HuH-7.5 (cell line): ENCODE results near the gene NISCH.

ENCODE experiments used
- DNase-seq: peaks from one replicate; pipeline ENCODE4 v3.0.0; 2011; ENCODE audit warnings: low spot score

NISCH gene

DNA sequence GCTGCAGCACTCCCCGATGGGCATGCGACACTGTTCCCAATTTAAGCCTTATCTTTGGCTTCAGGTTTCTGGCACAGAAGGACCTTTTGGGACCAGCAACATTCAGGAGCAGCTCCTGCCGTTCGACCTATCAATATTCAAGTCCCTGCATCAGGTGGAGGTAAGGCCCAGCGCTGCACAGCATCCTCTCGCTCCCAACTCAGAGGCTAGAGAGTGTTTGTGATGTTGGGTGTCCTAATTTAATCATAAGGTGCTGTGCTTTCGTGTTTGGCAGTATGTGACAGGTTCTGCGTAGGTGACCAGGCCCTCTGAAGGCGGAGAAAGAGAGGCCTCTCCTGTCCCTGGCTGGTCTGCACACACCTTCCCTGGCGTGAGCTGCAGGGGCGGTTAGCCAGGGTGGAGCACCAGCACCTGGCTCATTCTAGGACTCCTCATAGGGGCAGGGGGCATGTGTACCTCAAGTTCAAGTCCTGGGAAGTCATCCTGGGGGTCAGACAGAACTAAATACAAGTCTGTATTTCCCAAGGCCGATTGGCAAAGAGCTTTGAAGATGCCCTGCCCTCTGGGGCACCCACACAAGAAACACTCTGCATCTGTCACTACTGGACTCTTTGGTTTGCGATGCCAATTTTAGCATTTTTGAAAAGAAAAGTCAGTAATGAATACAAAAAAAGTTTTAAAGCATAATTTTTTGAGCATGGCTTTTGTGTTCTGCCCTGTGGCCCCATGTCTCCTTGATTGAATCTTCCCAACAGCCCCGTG is 17.0 kb downstream of the NISCH start:
- no peak for DNase-seq

- DNase-seq, result no peak
These were observed 17.6 kb downstream of the NISCH start for GRCh38 chr3:52473026-52473425.

DNA sequence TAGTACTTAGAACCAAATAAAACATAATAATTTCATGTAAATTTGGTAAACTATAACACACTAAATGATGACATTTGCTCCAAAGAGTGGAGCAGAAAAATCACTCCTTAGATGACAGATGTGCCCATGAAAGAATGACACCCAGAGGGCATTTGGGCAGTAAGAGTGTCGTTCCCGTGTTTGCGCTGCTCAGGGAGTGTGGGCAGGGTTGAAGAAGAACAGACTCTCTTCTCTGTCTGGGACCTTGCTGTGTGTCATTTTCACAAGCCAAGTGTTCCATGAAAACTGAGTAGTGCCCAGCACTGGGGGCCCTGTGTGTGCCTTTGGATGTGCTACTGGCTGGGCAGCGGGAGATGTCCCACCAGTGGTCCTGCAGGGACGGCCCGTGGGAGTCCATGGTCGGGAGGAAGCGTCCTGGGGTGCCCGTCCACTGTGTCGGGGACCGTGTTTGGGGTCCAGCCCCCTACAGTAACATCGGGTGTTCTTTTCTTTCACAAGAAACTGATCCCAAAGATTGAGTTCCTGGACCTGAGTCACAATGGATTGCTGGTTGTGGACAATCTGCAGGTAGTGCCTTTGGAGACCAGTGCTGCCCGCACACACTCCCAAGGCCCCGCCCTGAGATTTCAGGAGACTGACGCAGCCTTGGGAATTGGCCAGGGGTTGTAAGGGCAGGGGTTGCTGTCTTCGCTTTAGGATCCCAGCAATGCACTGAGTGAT is 21.8 kb downstream of the NISCH start:
- DNase-seq, result no peak

DNA sequence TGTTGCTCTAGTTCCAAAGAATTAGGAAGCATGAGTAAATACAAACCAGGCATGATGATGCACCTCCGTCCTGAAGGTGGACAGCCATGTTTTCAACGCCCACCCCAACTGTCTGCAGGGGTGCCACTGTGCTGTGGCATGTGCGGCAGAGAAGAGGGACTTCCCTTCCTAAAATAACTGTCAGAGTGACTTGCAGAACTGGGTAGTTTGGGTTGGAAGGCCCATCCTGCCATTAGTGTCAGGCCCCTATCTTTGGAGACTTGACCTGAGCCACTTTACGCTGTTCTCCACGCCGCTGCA is 22.3 kb downstream of the NISCH start:
- no peak for DNase-seq

GRCh38 chr3:52479037-52479876 is 23.9 kb downstream of the NISCH start:
- no peak for DNase-seq

GRCh38 chr3:52479877-52480575 is 24.6 kb downstream of the NISCH start:
- DNase-seq, result no peak

DNA sequence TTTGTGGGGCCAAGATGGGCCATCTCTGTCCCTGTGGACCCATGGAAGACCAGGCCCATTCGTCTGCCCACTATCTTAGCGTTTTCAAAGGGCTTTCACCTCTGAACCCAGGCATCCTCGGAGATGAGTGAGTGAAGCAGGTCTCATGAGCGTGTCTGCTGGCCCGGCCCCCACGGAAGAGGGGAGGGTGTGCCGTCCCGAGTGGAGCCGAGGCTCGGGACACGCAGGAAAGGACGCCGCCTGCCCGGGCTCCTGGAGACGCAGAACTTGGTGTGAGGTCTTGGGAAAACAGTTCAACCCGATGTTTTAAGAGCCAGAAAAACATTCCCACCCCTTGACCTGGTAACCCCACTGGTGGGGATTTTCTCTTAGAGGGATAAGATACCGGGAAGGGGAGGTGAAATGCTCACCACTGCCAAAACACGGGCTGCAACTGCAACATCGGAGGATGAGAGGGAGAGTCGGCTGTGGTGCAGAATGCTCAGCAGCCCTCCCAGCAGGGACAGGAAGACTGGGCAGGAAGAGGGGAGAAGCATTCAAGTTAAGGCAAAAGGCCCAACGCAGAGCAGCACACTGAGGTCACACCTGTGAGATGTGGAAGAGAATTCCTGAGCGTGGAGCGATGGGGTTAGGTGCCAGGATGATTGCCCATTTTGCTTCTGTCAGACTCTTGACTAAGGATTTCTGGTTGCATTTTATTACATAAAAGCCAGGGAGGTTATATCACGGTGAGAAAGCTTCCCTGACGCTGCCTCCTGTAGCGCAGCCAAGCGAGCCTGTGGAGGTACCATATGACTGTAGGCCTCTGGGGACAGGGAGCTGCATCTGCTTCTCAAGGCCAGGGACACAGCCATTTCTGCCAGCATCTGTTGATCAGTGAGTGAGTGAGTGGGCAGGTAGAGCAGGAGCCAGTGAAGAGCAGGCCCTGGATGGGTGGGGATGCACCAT is 25.6 kb downstream of the NISCH start:
- DNase-seq, result no peak

DNA sequence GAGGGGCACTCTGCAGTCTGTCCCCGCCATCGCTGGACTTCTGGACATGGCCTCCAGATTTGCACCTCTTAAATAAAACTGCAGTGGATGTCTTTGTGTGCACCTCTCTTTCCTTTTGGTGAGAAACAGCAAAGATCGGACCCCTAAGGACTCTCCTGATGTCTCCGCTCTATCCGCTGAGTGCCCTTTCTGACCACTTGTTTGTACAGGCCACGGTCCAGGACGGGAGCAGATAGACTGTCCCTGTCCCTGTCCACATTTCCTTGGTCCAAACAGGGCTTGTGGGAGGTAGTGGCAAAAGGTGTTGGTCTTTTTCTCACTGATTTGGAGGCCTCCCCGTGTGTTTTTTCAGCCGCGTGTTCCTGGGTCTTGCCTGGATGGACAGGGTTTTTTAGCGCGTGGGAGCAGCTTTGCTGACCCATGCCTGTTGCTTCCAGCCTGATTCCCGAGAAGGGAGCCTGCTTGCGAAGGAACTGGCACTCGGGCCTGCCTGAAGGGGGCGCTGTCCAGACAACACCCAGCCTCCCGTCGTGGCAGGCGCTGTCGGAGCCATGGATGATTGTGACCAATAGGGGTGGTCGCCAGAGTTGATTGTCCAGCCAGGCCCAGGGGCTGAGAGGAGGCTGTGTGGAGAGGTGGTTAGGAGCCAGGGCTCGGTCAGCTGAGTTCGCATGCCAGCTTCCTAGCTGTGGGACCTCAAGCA is 26.6 kb downstream of the NISCH start:
- DNase-seq, result no peak

DNA sequence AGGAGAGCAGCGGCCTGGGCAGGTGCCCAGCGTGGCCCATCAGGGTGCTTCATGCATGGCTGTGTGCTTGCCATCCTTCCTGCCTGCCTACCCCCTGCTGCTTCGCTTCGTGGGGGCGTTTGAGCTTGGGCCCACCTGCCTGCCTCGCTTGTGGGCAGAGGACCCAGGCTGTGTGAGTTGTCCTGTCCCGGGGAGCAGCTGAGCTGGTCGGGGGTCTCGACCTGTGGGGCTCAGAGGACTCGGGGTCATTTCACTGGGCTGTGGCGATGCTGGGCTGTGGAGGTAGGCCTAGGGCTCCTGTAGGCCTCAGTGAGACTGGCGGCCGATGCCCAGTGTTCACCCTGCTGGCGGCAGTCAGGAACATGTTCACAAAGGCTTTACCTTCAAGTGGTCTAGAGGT is 27.7 kb downstream of the NISCH start:
- no peak for DNase-seq

GRCh38 chr3:52483577-52484381 is 28.4 kb downstream of the NISCH start:
- no peak for DNase-seq

DNA sequence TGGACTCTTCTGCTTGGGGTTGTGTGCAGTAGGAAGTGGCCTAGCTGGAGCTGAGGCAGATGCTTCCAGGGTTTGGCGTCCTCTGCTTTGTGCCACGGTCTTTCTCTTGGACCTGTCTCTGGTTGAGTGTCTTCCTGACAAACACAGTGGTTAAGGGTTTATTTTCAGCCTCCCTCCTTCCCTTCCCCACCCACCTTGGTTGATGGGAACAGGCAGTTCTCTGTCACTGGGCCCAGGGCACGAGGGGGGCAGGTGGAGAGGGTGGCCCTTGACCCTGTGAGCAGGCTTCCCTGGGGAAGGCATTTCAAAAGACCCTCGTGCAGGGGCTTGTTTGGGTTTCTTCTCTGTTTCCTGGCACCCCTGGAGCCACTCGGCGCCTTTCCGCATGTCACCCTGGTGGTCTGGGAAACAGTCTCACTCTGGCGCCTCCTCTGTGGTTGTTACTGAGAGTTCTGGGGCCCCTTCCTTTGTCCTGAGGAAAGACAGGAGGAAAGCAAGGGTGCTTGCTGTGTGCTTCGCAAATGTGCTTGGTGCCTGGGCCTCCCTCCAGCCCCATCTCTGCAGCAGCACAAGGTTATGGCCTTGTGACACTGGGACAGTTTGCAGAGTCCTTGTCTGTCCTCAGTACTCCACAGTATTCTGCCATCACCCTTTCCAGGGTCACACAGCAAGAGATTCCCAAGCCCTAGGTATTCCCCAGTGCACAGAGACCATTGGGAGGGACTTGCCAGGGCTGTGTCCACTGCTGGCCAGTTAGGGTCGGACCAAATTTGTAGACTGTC is 29.5 kb downstream of the NISCH start:
- no peak for DNase-seq

- DNase-seq, result no peak
These were observed 31.8 kb downstream of the NISCH start for GRCh38 chr3:52487050-52487787.

DNA sequence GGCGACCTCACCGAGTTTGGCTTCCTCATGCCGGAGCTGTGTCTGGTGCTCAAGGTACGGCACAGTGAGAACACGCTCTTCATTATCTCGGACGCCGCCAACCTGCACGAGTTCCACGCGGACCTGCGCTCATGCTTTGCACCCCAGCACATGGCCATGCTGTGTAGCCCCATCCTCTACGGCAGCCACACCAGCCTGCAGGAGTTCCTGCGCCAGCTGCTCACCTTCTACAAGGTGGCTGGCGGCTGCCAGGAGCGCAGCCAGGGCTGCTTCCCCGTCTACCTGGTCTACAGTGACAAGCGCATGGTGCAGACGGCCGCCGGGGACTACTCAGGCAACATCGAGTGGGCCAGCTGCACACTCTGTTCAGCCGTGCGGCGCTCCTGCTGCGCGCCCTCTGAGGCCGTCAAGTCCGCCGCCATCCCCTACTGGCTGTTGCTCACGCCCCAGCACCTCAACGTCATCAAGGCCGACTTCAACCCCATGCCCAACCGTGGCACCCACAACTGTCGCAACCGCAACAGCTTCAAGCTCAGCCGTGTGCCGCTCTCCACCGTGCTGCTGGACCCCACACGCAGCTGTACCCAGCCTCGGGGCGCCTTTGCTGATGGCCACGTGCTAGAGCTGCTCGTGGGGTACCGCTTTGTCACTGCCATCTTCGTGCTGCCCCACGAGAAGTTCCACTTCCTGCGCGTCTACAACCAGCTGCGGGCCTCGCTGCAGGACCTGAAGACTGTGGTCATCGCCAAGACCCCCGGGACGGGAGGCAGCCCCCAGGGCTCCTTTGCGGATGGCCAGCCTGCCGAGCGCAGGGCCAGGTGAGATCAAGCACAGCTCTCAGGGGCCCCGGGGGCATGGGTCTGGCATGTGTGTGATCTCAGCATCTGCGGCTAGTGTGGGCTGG is 32.6 kb downstream of the NISCH start:
- DNase-seq, result no peak

- no peak for DNase-seq
These were observed 33.3 kb downstream of the NISCH start for GRCh38 chr3:52488746-52489145.

- no peak for DNase-seq
These were observed 34.0 kb downstream of the NISCH start for GRCh38 chr3:52489453-52489852.

DNA sequence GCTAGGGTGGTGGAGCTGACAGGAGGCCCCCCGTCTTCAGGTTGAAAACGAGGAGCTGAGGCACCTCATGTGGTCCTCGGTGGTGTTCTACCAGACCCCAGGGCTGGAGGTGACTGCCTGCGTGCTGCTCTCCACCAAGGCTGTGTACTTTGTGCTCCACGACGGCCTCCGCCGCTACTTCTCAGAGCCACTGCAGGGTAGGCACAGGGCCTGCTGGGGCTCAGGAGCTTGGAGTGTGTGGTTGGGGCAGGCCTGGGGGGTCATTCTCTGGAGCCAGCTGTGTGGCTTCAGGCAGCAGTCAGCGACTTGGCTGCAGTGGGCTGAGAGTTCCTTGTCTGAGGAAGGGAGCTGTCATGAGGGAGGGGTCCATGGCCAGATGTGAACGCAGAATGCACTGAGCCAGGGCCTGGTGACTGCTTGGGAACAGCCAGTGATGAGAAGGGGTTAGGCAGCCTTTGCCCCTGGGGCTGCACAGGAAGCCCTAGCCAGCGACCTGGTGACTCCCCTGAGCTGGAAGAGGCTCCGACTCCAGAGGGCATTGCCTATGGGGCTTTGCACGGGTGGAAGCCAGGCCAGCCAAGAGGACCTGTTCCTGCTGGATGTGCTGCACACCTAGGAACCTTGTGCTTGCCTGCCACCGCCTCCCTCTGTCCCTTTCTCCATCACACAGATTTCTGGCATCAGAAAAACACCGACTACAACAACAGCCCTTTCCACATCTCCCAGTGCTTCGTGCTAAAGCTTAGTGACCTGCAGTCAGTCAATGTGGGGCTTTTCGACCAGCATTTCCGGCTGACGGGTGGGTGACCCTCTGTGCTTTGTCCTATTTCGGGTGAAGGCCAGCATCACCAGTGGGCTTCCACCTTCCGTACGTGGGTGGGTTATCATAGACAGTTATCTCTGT is 34.9 kb downstream of the NISCH start:
- no peak for DNase-seq
